NCI-H1417 (cell line): ENCODE data around the gene BCORL1.

Source experiments
- DNase-seq, 3 experiments: peaks; one replicate each; lab custom pipeline; 2025; lab: John Stamatoyannopoulos, UW

BCORL1 gene

DNA sequence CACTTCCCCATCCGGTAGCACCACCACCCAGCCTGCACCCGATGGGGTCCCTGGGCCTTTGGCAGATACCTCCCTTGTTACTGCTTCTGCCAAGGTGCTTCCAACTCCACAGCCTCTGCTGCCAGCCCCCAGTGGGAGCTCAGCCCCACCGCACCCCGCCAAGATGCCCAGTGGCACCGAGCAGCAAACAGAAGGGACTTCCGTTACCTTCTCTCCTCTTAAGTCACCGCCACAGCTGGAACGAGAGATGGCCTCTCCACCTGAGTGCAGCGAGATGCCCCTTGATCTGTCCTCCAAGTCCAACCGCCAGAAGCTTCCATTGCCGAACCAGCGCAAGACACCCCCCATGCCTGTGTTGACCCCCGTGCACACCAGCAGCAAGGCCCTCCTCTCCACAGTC is 31.9 kb downstream of the BCORL1 start:
- no peak for DNase-seq

DNA sequence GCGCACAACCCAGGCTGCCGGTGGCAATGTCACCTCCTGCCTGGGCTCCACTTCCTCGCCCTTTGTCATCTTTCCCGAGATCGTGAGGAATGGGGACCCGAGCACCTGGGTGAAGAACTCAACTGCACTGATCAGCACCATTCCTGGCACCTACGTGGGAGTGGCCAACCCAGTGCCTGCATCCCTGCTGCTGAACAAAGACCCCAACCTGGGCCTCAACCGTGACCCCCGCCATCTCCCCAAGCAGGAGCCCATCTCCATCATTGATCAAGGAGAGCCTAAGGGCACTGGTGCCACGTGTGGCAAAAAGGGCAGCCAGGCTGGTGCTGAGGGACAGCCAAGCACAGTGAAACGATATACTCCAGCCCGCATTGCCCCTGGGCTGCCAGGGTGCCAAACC is 32.3 kb downstream of the BCORL1 start:
- no peak for DNase-seq

DNA sequence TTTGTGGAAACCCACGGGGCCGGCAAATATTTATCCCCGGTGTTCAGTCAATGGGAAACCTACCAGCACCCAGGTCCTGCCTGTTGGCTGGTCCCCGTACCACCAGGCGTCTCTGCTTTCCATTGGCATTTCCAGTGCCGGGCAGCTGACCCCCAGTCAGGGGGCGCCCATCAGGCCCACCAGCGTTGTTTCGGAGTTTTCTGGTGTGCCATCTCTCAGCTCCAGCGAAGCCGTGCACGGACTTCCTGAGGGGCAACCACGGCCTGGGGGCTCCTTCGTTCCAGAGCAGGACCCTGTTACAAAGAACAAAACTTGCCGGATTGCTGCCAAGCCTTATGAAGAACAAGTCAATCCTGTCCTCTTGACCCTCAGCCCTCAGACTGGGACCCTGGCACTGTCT is 32.7 kb downstream of the BCORL1 start:
- DNase-seq: no peak

DNA sequence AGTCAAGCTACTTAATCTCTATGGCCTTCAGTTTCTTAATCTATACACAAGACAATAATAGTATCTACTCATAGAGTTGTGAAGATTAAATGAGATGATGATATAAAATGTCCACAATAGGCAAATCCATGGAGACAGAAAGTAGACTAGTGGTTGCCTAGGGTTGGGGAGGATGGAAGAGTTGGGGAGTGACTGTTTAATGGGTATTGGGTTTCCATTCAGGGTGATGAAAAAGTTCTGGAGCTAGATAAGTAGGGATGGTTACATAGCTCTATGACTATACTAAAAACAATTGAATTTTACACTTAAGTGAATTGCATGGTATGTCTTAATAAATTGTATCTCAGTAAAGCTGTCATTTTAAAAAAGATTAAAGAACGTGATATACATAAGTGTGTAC is 35.7 kb downstream of the BCORL1 start:
- no peak for DNase-seq

DNA sequence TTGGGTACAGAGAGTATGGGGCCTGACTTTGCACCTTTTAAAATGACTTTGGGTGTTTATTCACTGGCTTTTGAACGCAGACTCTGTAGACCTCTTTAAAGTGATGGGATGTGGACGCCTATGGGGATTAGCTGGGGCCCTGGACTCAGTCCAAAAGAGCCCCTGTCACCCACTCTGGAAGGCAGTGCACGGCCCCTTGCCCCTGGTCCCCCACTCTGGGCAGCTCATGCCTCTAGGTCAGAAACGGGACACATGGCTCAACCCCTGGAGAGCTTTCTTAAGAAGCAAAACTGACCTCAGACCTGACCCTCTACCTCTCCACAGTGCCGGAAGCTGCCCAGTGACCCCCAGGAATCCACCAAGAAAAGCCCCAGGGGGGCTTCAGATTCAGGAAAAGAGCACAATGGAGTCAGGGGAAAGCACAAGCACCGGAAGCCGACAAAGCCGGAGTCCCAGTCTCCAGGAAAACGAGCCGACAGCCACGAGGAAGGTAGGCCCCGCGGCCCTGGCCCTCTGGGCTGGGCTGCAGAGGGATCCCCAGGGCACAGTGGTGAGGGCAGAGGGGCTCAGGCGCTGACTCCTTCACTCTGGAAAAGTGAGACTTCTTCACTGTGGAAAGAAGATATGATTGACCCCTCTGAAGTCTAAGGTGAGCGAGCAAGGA is 38.4 kb downstream of the BCORL1 start:
- no peak for DNase-seq

DNA sequence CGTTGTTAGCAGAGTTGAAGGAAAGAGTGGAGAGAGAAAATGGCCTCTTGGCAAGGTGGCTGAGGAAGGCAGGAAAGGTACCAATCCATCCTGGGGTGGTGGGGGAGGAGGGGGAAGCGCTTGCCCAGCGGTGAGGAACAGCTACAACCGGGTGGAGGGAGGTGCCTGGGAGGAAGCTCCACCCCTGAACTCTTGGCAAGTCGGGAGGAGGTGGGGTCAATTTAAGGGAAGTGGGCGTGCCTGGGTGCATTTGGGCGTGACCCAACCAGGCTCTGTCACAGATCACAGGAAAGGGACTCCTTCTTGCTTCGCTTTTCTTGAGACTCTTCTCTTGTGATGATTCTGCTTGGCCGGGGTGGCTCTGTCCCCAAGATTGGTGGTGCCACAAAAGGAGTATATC is 41.7 kb downstream of the BCORL1 start:
- peak in 1 of 3 experiments; percentile 33 for DNase-seq

DNA sequence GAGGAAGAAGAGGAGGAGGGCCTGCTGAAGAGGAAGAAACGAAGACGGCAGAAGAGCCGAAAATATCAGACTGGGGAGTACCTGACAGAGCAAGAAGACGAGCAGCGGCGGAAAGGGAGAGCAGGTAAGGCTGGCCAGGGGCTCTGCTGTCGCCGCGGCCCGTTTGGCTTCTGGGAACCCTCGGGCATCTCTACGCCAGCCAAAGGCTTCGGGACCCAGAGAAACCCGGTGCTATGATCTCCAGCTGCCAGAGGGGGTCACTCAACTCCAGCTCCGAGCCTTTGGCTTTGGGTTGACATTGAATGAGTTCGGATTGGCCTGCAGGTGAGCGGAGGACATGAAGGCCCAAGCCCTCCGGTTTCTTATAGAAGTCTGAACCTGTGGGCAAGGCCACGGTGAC is 42.8 kb downstream of the BCORL1 start:
- DNase-seq: no peak

DNA sequence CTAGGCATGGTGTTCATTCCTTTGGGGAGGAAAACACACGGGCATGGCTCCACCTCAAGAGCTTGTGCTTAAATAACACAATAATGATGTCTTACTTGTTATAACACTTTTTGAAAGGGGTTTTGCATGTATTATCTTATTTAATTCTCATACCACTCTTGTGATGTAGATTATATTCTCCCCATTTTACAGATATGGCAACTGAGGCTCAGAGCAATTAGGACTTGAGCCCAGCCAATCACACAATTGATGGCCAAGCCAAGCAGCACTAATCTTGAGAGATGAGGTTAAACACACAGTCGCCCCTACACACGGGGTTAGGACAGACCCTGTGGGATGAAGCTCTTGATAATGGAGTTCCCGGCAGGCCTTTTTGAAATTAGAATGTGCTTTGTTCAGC is 45.1 kb downstream of the BCORL1 start:
- DNase-seq: no peak

DNA sequence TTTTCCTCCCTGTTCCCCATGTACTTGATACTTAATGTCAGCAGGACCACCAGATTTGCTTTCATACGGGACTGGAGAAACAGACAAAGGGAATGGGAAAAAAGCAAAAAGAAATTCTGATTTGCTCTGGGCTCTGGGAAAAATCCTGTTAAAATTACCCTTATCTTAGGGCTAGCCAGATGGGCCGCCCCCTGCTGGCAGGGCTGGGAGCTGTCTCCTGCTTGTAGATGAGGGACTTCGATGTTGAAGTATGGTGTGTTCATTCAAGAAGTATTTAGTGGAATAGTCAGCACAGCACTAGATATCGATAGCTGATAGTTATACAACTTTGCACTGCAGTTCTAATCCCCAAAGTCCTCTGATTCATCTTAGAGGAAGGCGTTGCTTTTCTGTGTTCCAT is 45.8 kb downstream of the BCORL1 start:
- DNase-seq: peak in 2 of 3 experiments; percentile 18 to 23

DNA sequence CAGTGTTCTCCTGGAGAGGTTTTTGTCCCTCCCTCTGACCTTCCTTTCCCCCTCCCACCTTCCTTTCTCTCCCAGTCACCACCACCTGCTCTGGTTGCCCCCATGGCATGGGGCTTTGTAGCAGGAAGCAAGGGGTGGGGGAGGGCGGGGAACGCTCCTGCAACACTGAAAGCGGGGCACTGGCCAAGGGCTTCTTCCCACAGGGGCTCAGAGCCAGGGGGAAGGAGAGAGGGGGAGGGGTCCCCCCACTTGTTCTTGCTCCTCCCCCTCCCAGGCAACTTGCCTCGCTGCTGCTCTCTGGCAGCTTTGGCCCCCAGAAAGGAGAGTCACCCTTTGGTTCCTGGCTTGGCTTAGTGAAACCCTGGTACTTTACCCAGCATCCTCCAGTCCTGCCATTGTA is 48.4 kb downstream of the BCORL1 start:
- DNase-seq: no peak

DNA sequence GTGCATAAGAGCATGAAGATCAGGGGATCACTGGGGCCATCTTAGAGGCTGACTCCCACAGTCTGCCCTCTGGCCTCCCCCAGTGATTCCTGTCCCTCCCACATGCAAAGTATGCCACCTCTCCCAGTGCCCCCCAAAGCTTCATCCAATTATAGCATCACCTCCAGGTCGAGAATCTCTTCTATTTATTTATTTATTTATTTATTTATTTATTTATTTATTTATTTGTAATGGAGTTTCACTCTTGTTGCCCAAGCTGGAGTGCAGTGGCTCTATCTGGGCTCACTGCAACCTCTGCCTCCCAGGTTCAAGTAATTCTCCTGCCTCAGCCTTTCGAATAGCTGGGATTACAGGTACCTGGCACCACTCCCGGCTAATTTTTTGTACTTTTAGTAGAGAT is 50.1 kb downstream of the BCORL1 start:
- no peak for DNase-seq

DNA sequence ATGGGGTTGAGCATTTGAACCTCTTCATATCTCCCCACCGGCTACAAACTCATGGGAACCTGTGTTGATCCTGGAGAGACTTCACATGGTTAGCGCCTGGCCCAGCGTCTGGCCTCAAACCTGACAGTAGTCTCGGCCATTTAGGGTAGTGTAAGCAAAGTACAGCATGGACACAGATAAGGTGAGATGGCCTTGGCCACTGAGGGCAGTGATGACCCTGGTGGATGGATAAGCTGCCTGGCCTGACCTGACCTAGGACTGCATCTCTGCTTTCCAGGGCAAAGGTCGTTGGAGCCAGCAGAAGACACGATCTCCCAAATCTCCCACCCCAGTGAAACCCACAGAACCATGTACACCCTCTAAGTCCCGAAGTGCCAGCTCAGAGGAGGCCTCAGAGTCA is 51.7 kb downstream of the BCORL1 start:
- DNase-seq: no peak

DNA sequence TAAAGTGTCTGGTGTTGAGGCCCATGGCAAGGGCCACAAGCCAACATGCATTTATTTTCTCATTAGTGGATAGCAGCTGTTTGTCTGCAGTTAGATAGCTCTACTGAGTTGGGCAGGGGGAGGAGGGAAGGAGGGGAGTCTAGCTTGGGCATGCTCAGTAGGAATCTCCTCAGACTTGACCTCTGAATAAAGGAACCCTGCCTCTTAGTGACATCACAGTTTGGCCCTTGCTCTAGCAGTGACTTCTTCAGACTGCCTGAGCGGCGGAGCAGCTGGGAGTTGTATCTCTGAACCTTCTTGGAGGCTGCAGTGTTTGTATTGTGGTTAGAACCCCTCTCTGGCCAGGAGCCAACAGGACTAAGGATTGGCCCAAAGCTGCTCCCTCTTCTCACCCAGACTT is 57.4 kb downstream of the BCORL1 start:
- DNase-seq: no peak

DNA sequence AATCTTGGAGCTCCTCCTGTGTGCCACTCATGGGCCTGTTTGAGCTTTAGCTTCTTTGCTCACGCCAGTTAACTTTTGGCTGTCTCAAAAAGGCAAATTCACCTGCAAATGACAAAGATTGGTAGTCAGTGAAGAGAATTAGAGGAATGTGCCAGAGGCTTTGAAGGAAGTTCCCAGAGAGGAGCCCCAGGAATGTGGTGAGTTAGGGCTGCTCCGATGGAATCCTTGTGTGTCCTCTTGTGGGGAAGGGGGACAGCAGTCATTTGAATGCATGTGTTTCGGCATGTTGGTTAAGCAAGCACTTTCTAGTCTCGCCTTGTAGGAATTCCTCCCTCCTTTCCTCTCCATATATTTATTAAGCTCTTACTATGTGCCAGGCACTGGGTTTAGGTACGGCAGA is 65.0 kb downstream of the BCORL1 start:
- DNase-seq: no peak

DNA sequence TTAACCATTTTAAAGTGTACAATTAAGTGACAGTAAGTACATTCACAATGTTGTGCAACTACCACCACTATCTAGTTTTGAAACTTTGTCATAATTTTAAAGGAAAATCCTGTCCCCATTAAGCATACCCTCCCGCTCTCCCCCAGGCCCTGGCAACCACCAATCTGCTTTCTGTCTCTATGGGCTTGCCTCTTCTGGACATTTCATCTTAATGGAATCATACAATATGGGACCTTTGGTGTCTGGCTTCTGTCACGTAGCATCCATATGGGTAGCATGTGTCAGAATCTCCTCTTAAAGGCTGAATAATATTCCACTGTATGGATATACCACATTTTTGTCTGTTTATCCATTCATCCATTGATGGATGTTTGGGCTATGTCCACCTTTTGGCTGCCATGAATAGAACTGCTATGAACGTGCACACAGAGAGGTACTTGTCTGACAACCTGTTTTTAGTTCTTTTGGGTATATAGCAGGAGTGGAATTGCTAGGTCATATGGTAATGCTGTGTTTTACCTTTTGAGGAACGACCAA is 66.3 kb downstream of the BCORL1 start:
- DNase-seq: no peak

DNA sequence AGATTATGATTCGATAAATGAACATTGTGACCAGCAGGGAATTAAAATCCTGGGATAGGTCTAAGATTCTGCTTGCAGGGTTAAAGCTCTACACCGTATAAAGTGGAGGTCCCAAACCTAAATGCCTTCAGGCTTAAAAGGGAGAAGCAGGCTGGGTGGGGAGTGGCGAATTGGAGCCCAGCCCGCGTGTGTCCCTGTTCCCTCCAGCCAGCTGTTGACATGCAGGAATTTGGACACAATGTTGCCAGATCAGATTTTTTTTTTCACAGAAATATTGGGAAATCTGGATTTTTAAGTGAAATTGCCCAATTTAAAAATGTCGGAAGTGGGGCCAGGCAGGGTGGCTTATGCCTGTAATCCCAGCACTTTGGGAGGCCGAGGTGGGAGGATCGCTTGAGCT is 67.4 kb downstream of the BCORL1 start:
- no peak for DNase-seq

DNA sequence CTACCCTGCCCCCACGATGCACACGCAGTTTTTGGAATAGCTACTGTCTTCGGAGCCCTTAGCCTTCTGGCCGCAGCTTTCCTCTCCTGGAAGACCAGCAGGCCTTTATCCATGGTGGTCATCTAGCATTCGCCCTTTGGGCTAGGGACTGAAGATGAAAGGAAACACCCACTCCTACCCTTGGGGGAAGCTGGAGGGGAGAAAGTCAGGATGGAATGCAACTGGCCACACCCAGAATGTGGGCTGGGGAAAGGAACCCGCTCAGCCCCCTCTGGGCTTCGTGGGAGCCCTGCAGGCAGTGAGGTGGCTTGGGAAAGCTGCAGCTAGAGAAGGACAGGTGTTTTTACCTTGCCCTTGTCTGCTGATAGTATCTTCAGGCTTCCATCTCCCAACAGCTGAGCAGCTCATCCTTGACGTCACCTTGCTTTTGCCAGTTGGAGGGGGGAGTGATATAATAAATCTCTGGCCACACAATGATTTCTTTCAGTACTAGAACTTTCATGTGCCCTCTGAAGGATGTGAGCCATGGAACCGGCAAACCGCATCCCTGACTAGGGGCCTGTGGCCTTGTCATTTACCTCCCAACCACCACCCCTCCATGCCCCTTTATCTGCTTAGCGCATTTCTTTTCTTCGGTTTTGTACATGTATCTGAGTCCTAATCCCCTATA is 68.9 kb downstream of the BCORL1 start:
- DNase-seq: no peak

DNA sequence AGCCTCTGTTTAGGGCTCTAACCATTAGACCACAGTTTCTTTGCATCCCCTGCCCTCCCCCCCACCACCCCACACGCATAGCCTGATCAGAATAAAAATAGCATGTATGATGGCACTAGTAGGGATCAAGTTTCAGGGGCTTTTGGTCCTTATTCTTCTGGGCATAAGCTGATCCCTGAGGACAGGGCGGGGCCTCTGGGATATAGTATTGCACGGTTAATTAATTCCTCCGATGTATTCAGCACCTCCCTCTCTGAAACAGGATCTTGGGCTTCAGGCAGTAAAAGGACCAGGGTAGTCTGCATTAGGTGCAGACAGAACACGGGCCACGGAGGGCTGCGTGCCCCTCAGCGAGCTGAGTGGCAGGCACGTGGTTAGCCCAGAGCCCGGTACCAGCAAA is 70.8 kb downstream of the BCORL1 start:
- peak in 1 of 3 experiments; percentile 42 for DNase-seq

DNA sequence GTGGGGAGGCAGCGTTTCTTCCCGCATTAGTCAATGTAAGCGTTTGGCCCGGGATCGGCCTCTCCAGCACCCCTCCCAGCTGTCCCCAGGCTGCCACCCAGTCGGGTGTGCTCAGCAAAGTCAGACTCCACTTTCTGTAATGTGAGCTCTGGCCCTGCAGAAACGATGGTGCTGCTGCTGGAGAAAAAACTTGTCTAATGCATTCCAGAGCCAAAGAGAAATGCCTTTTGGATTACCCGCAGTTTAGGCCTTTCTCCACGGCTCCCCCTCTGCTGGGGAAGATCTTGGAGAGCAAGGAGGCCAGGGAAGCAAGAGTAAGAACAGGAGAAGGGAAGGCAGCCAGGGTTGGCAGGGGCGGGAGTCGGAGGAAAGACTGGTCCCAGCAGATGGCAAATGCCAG is 72.7 kb downstream of the BCORL1 start:
- no peak for DNase-seq

DNA sequence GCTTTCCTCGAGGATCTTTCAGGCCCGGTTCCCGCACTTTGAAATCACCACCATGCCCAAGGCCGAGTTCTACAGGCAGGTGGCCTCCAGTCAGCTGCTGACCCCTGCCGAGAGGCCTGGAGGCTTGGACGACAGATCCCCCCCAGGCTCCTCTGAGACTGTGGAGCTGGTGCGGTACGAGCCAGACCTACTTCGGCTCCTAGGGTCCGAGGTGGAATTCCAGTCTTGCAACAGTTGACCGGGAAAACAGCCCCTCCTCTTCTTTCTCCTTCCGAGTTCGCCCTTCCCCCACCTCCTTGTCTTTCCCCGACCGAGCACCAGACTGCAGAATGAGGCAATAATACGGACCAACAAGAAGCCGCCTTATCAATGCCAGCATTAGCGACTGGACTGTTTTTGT is 73.5 kb downstream of the BCORL1 start:
- no peak for DNase-seq

DNA sequence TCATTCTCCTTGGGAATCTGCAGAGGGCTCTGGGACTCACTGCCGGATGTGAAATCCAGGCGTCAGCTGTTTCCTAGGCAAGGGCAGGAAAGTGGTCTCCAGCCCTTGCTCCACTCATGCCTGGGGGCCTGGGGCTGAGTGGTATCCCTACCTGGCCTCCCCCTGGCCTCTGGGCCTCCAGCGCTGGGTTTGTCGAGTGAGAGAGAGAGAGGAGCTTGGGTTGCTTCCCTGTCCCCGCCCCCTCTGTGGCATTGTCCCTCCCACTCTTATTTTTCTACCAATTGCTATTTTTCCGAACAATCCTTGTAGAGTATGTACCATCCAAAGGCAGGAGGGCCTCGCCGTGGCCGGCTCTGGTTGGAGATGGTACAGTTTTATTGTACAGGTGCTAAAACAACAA is 74.8 kb downstream of the BCORL1 start:
- DNase-seq: no peak

DNA sequence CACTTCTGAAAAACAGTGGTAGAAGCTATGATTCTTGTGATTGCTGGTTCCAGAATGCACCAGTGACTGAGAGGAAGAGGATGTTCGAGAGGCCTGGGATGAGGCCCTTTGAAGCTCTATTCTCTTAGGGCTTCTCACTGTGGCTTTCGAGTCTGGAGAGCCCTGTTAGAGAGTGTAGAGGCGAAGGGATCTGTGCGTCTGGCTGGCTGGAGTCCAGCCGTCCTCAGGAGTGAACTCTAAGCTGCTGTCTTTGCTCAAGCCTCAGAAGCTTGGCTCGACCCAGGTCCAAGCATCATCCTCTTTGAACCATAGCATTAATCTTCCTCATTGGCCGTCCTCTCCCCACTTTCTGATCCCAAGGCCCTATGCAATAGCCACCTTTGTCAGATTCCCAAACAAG is 76.2 kb downstream of the BCORL1 start:
- DNase-seq: no peak

DNA sequence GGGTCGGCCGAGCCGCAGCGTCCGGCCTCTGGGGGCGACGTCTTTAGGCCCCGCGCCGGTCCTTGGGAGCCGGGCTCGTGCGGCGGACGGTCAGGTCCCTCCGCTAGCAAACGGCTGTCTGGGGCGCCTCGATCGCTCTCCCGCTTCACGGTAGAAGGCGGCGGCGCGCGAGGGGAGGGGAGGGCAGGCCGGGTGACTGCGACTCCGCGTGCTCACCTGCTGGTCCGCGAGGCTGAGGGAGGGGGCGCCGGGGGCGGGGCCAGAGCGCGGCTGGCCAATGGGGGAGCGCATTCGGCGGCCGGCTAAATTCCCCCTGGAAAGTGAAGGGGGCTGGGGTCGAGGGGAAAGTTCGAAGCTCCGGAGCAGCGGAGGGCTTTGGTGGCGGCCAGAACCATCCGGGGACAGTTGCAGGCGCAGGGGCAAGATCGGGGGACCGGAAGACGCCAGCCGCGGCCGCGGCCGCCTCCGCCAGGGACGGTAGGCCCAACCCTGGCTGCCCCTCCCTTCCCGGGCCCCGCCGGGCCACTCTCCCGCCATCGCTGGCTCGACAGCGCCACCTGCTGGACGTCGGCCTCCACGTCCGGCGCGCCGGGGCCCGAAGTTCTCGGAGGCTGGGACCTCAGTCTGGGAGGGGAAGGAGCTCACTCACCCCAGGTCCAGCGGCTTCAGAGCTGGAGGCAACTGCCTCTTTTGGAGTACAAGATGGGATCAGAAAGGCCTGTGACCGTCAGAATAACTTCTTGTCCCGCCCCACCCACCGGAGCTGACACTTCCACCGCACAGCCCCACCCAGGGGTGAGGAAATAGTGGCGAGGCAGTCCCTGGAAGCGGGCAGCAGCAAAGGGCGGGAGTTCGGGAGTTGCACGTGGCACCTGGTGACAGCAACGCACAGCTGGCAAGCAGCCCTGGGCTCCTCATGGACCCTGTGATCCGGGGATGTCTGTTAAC is 78.0 kb downstream of the BCORL1 start:
- DNase-seq: peak; percentile 85 to 91 (median 90)
